GM18502 (cell line): ENCODE results near the gene MBNL2.
A peak's percentile ranks its signal among the peaks of the same experiment; 100 is the strongest.
"Not testable (repeated sequence)": the region's sequence is repeated elsewhere in the genome, so short reads cannot be mapped to it uniquely, and the experiment has no call there.

Experiments used
- ATAC-seq: cut with Tn5 transposase; IDR thresholded peaks from one replicate; pipeline ENCODE4 v1.9.1; 2021; ENCODE audit warnings: mild to moderate bottlenecking; ENCODE audit not compliant: unreplicated experiment, poor library complexity

Gene MBNL2

DNA sequence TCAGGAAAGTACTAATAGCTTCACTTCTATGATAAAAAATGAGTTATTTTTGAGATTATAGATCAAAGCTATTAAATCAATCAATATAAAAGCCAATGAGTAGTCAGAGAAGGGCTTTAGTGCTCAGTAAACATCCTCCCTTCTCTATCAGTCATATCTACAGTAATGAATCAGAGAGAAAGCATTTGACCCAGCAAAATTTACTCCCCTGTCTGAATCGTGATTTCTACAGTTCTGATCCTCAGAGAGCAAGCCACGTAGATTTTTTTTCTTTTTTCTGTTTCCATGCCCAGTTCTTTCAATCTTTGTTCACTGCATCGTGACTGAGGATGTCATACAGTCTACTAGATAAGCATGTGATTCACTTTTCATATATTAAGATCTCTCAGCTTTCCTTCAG, 16.2 kb upstream of the MBNL2 start:
- ATAC-seq, result no peak

DNA sequence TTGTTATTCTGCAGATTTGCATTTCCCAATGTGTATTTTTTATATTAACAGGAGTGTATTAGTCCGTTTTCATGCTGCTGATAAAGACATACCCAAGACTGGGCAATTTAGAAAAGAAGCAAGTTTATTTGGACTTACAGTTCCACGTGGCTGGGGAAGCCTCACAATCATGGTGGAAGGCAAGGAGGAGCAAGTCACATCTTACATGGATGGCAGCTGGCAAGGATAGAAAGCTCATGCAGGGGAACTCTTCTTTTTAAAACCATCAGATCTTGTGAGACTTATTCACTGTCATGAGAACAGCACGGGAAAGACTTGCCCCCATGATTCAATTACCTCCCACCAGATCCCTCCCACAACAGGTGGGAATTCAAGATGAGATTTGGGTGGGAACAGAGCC, 14.9 kb upstream of the MBNL2 start:
- not testable (repeated sequence) for ATAC-seq

- ATAC-seq, result no peak
Measured at GRCh38 chr13:97211300-97211699, 10.8 kb upstream of the MBNL2 start.

- no peak for ATAC-seq
Measured at GRCh38 chr13:97212004-97212403, 10.1 kb upstream of the MBNL2 start.

DNA sequence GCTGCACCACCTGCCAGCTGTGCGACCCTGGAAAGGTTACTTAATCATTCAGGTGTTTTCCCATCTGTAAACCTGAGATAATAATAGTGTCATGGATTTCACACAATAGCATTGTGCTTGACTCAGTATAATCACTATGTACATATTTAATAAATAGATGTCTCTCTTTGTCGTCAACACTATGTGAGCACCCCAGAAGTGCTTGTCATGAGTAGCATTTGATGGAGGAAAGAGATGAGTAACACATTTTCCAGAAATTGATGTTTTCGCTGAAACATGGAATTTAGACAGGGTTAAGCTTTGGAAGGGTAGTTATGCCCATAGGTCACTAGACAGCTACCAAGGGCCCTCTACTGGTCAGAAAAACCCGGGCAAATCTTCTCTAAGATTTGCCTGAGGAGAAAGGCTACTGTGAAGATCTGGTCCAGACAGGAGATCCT, 9.5 kb upstream of the MBNL2 start:
- ATAC-seq, result peak; percentile 60

GRCh38 chr13:97214921-97215320, 7.2 kb upstream of the MBNL2 start:
- peak; percentile 12 for ATAC-seq

- ATAC-seq, result peak; percentile 70
Measured at GRCh38 chr13:97215325-97215724, 6.8 kb upstream of the MBNL2 start.

DNA sequence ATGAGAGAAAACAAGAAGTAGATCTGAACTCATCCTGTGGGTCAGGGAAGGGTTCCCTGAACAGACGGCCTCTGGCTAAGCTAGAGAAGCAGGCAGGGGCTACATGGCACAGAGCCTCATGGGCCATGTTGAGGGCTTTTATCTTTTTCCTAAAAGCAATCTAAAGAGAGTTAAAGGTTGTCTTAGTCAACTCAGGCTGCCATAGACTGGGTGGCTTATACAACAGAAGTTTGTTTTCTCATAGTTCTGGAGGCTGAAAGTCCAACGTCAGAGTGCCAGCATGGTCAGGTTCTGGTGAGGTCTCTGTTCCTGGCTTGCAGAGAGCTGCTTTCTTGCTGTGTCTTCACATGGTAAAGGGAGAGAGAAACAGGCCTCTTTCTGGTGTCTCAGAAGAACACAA, 2.9 kb upstream of the MBNL2 start:
- ATAC-seq, result no peak

- ATAC-seq, result no peak
Measured at GRCh38 chr13:97220151-97220900, 1.8 kb upstream of the MBNL2 start.

GRCh38 chr13:97221046-97221445, 1.1 kb upstream of the MBNL2 start:
- ATAC-seq, result no peak

- ATAC-seq, result no peak
Measured at GRCh38 chr13:97221466-97221865, 667 bp upstream of the MBNL2 start.

- no peak for ATAC-seq
Measured at GRCh38 chr13:97223037-97223710, 1.0 kb downstream of the MBNL2 start.

DNA sequence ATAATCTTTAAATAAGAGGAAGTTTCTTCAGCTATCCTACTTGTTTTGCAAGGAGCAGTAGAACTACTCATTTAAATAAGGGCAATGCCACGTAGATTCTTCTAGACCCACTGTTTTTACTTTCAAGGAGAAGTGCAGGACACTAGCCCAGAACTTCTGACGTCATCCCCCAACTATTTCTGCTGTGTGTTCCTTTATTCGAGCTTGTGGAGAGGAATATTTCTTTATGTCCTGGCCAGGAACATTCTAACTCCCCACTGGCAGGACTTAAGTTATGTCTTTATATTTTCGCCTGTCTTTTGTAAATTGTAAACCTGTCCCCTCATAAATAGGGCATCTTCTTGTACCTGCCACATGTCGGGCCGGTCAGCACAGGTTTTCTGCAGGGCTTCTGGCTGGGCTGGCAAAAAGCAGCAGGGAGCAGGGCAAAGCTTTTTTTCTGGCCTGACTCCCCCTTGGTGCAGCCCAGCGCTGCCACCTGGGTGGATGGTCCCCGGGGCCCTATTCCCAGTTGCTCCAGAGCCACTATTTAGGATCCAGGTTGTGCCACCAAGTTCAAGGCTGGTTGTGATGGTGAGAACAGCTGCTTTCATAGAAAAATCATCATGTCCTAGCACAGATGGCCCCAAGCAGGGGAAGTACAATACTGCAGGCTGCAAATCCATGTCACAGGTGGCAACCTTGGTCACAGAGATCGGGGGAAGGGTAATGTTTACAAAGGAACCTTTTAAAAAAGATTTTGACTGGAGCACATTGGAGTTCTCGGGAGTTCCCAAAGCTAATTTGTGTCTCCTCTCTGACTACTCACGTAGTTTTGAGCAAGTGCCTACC, 1.8 kb downstream of the MBNL2 start:
- ATAC-seq, result peak; percentile 15

- ATAC-seq, result no peak
Measured at GRCh38 chr13:97224544-97225300, 2.6 kb downstream of the MBNL2 start.

- no peak for ATAC-seq
Measured at GRCh38 chr13:97225533-97225932, 3.4 kb downstream of the MBNL2 start.

GRCh38 chr13:97226013-97226412, 3.9 kb downstream of the MBNL2 start:
- ATAC-seq, result no peak

DNA sequence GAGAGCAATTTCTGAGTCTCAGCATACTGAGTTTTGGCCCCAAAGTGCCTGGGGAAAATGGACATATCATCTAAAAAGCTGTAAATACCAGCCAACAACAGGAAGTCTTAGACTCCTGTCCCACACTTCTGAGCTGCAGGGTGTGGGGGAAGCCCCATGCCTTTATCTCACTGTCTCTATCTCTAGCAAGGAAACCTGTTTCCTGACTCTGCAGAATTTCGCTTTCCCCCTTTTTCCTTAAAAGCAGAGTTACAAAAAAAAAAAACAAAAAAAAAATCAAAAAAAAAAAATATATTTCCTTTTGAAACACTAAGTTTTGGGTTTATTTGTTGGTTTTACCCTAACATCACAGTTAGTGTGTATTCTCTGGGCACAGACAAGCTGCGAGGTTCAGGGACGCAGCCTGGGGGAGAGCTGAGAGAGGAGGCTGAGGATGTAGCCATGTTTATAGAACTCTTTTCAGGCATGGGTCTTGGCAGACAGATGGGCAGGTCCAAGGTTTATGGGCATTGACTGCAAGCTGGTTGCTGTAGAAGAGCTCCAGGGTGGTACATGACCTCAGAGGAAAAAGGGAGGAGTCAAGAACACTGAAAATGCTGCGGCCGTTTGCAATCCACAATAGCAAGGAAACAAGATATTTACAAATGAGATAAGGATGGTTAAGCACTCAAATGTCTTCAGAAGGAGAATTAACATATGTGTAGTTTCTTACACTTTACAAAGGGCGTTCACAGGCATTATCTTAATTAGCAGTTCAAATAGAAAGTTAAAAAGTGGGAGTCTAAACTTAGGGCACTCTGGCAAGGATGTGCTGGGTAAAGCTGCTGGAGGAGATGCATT, 4.9 kb downstream of the MBNL2 start:
- peak; percentile 58 for ATAC-seq

- no peak for ATAC-seq
Measured at GRCh38 chr13:97228850-97229521, 6.9 kb downstream of the MBNL2 start.

- no peak for ATAC-seq
Measured at GRCh38 chr13:97229699-97230098, 7.6 kb downstream of the MBNL2 start.
